Measurements from ENCODE around the gene ACAP2. TPM values are rescaled to one million over a fixed set of nuclear protein-coding genes. Genes with fewer than 3 reads are reported as not detected.

ACAP2 gene
- polyA plus RNA-seq, 4 donors, result 26.6 to 41.1 (median 33.5) TPM

DNA sequence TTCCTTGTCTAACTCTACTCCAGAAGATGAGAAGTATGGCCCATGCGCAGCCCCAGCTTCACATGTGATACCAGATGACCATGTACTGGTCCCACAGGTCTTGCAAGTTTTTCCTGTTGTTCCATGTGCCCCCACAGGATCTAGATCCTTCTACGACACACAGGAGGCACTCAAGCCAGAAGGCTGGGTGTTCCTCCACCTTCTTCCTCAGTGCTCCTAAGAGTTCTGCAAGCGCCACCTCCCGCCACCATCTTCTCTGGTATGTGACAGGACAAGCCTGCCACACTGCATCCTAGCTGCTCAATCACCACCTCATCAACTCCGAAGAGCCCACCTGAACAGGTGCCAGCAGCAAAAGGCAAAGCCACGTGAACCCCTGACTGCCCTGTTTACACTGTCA, 214.9 kb downstream of the ACAP2 start:
- DNase-seq (ENCODE audit: low read depth in 4 of 4, low spot score in 2 of 4), result no peak

DNA sequence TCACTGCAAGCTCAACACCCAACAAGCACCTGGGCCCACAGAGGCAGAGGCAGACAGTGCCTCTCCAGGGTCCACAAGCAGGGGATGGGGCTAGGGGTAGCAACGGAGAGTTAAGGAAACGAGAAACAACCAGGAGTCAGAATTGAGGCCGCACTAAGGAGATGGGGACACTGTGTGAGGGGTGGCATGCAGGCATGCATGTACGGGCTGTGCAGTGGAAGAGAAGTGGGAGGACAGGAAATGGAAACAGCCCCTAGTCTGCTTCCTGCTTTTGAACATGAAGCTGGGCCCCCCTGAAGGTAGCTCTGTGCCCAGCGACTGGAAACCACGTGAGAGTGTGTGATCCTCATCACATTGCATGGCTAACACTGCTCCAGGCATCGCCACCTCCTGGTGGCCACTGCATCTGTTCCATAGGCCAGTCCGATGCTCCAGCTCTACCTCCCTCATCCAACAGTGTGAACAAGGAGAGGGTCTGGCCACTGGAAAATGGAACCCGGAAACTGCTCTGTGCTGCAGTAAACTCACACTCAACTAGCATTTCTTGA, 215.8 kb downstream of the ACAP2 start:
- no peak for DNase-seq (ENCODE audit: low read depth in 4 of 4, low spot score in 2 of 4)

DNA sequence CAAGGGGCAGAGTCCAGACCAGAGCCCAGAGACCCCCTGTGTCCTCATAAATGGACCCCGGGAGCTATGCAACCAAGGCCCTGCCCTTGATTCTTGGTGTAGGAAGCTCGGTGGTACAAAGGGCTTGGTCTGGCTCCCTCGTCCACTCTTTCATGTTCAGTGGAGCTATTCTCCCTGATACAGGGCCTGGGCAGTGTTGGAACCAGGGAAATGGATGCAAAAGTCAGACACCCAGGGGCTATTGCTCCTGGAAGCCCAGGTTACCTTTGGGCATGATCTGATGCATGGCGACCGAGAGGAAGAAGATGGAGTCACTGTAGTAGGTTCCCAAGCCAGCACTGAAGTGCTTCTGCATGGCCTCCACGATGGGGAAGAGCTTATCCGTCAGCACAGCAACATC, 216.4 kb downstream of the ACAP2 start:
- DNase-seq (ENCODE audit: low read depth in 4 of 4, low spot score in 2 of 4), result no peak

DNA sequence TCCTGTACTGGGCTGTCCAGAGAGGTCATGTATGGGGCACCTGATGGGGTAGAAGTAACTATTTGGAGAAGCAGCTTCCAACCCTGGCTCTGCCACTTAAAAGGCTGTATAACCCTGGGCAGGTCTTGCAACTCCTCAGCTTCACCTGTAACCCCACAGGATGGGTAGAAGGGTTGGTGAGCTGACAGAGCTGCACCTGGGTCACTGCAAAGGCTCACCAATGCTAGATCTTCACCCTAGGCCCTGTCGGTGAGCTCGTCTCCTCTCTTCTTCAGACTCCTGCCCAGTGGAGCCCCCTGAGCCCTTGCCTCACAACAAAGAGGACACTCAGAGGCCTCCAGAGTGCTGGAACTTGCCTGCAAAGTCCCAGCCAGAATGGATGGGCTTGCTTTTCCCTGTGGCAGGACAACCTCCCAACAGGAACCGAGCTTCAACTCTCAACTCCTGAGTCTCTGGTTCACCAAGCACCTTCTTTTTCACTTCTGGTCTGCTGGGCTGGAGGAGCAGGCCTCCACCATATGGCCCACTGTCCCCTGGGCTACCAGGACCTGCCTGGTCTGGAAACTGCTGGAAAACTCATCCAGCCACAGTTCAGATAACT, 217.7 kb downstream of the ACAP2 start:
- no peak for DNase-seq (ENCODE audit: low read depth in 4 of 4, low spot score in 2 of 4)

Other genes starting within 250 kb of the ACAP2 start
- gene XXYLT1, start 171.9 kb downstream of the ACAP2 start, polyA plus RNA-seq (ENCODE audit: insufficient read length in 4 of 4), result 10 to 100 TPM; 25.6 to 36.9 (median 30.8) TPM
- gene PPP1R2, start 100.3 kb upstream of the ACAP2 start, polyA plus RNA-seq (ENCODE audit: insufficient read length in 4 of 4), result 10 to 100 TPM; 51.1 to 64.1 (median 60.4) TPM
- 1 to 10 TPM; 1.0 to 8.5 (median 5.4) TPM for gene APOD, start 140.9 kb upstream of the ACAP2 start, polyA plus RNA-seq (ENCODE audit: insufficient read length in 4 of 4)

Data from left renal cortex interstitium (tissue), 4 donors.